Stomach smooth muscle (tissue), 2 donors: ENCODE results near the gene HSD3B1.

Source experiments
- H3K27ac ChIP-seq: one replicate; pipeline ENCODE4 v1.7.0; 2013; ENCODE audit warnings: mild to moderate bottlenecking, low read length, inconsistent platforms
- H3K27me3 ChIP-seq, 2 donors: one replicate each; pipeline ENCODE4 v1.7.0; 2013; ENCODE audit warnings: low read length in 2 of 2; ENCODE audit not compliant: insufficient read depth in 2 of 2, control insufficient read depth in 1 of 2
- H3K36me3 ChIP-seq, 2 donors: one replicate each; pipeline ENCODE4 v1.7.0; 2013; ENCODE audit warnings: low read length in 2 of 2; ENCODE audit not compliant: control insufficient read depth in 2 of 2, insufficient read depth in 2 of 2
- H3K4me1 ChIP-seq: one replicate; pipeline ENCODE4 v1.7.0; 2013; ENCODE audit warnings: low read length; ENCODE audit not compliant: control insufficient read depth, insufficient read depth
- H3K4me3 ChIP-seq, 2 donors: one replicate each; pipeline ENCODE4 v1.7.0; 2013; ENCODE audit warnings: low read length in 2 of 2
- H3K9ac ChIP-seq, 2 donors: one replicate each; pipeline ENCODE4 v1.7.0; 2013; ENCODE audit warnings: low read length in 2 of 2, mild to moderate bottlenecking in 1 of 2
- H3K9me3 ChIP-seq, 2 donors: one replicate each; pipeline ENCODE4 v1.7.0; 2013; ENCODE audit warnings: low read length in 2 of 2; ENCODE audit not compliant: control insufficient read depth in 2 of 2
- donor health status: healthy.
- donor health status: Pancreatic carcinoma.

The HSD3B1 gene

DNA sequence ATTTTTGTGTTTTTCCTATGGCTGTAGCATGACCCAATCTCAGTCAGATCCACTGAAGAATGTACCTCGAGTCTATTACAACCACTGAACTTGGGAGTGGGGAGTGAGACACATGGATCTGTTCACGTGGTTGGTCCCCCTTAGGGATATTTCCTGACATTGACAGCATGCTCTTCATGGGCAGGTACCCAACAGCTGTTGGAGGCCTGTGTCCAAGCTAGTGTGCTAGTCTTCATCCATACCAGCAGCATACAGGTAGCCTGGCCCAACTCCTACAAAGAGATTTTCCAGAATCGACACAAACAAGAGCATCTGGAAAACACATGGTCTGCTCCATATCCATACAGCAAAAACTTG is 34.2 kb upstream of the HSD3B1 start:
- Histone ChIP-seq H3K4me1 (no peaks in the 10 kb centered on the region), H3K9ac (no peak overlapping the region), H3K4me3 (no peak overlapping the region)

DNA sequence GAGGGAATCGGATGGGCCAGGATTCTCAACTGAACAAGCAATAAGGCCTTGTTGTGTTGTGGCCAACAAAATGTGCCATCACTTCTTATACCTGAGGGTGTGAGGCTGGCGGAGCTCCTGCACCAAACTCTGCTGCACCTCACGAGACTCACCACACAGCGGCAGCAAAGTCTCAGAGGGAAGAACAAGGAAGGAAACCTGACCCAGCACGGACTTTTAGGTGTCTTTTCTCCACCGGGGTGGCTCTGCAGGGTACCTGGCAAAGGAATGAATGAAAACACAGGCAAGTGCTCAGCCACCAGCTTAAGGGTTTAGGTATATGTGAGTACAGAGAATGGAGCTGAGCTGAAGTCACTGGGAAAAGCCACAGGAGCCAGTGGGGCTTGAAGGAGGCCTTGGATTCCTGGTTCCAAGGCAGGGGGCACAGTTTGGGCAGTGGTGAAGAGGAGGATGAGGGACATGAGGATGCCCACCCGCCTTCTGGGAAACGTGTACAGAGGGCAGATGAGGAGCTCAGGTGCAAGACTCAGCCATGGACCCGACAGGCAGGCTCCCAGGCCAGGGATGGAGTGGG is 31.1 kb upstream of the HSD3B1 start:
- Histone ChIP-seq H3K27ac (no peak overlapping the region), H3K36me3 (no peaks in the 10 kb centered on the region), H3K27me3 (no peaks in the 10 kb centered on the region), H3K4me1 (no peaks in the 10 kb centered on the region), H3K4me3 (no peak overlapping the region), H3K9me3 (no peaks in the 10 kb centered on the region), H3K9ac (no peak overlapping the region)

More for the DNA sequence above, 34.2 kb upstream of the HSD3B1 start:
- Histone ChIP-seq H3K27ac (no peak overlapping the region), H3K36me3 (no peaks in the 10 kb centered on the region), H3K27me3 (no peaks in the 10 kb centered on the region), H3K9me3 (no peaks in the 10 kb centered on the region)

DNA sequence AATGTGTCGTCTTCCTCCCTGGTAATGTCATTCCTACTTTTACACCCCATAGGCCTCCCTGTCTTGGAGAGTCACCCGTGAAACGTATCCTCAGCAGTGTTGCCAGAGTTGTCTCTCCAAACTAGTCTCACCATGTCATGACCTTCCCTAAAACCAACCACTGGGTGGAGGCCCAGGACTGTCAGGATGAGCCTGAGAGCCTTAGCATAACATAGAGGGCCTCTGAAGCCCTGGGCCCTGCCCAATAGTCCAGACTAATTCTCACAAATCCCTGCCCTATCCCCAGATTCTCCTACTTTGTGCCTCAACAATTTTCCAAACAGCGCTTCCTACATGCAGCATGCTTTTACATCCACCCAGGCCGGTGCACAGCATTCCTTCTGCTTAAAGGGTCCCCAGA is 29.3 kb upstream of the HSD3B1 start:
- no peaks in the 10 kb centered on the region for H3K36me3 ChIP-seq
- no peak overlapping the region for H3K9ac ChIP-seq
- H3K27ac ChIP-seq, result no peak overlapping the region
- no peak overlapping the region for H3K4me3 ChIP-seq
- no peaks in the 10 kb centered on the region for H3K27me3 ChIP-seq
- no peaks in the 10 kb centered on the region for H3K4me1 ChIP-seq
- no peaks in the 10 kb centered on the region for H3K9me3 ChIP-seq

DNA sequence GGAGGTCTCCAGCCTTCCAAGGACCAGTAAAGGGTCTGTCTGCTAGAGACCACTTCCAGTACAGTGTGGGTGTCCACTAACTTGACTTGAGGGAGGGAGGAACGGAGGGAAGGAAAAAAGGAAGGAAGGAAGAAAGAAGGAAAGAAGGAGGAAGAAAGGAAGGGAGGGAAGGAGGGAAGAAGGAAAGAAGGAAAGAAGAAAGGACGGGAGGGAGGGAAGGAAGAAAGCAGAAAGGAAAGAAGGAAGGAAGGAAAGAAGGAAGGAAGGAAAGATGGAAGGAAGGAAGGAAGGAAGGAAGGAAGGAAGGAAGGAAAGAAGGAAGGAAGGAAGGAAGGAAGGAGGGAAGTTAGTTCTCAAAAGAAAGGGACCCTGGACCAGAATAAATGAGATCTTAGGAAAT is 26.8 kb upstream of the HSD3B1 start:
- H3K4me1 ChIP-seq, result no peaks in the 10 kb centered on the region
- H3K36me3 ChIP-seq, result no peaks in the 10 kb centered on the region
- no peaks in the 10 kb centered on the region for H3K27me3 ChIP-seq
- no peak overlapping the region for H3K4me3 ChIP-seq
- H3K27ac ChIP-seq, result no peak overlapping the region
- no peaks in the 10 kb centered on the region for H3K9me3 ChIP-seq
- H3K9ac ChIP-seq, result no peak overlapping the region

DNA sequence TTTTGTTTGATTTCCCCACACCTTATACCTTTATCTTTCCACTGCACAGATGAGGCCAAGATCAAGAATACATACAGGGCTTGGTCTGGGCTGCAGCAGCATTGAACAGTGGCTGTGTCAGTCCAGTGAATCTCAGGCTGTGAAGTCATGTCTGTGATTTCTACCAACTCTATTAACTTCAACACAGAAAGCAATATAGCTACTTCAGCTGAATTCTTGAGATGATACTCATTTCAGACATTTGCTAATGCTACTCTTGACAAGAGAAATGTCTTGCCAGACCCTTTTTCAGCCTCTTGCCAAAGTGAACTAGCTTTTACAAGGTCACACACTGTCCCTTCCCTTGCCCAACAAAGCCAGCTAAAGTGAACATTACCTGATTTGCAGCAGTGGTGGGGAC is 25.1 kb upstream of the HSD3B1 start:
- H3K4me1 ChIP-seq, result no peaks in the 10 kb centered on the region
- H3K9me3 ChIP-seq, result no peaks in the 10 kb centered on the region
- no peaks in the 10 kb centered on the region for H3K36me3 ChIP-seq
- no peak overlapping the region for H3K9ac ChIP-seq
- no peak overlapping the region for H3K4me3 ChIP-seq
- no peak overlapping the region for H3K27ac ChIP-seq
- H3K27me3 ChIP-seq, result no peaks in the 10 kb centered on the region

DNA sequence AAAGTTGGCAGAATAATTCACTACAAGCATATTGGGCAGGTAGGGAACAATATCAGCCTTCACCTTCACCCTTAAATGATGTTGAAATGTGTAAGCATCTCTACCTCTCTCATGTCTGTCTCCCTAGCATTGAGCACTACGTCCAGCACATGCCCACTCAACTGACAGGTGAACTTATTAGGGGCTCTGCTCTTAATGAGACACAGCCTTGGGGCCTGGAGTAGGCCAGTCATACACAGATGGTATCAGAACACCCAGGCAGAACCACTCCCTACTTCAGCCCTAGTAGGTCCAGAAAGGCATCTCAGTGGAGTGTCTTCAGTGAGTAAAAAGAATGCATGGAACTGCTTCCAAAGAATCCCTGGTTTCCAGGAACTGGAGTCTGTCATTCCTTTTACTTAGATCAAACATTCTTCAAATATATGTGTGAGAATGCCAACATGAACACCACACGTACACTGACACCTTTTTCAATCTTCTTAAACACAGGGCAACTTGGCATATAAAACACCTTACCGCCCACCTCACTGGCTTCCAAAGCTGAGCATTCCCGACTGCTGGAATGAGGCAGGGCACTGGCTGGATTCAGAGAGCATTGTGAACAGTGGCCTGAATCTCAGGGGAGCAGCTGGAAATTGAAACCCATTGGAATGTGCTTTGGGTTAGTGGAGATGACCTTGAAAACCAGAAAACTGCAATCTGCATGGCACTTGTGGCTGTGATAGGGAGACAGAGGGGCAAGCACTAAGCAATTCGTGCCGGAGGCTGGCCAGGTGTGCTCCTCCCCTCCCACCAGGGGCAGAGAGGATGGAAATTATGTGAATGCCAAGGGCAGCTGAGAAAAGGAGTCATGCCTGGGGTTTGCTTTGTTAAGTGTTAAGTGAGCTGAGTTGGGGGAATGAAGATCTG is 24.2 kb upstream of the HSD3B1 start:
- no peak overlapping the region for H3K27ac ChIP-seq
- no peak overlapping the region for H3K4me3 ChIP-seq
- no peaks in the 10 kb centered on the region for H3K36me3 ChIP-seq
- no peak overlapping the region for H3K9ac ChIP-seq
- no peaks in the 10 kb centered on the region for H3K27me3 ChIP-seq
- no peaks in the 10 kb centered on the region for H3K4me1 ChIP-seq
- no peaks in the 10 kb centered on the region for H3K9me3 ChIP-seq

DNA sequence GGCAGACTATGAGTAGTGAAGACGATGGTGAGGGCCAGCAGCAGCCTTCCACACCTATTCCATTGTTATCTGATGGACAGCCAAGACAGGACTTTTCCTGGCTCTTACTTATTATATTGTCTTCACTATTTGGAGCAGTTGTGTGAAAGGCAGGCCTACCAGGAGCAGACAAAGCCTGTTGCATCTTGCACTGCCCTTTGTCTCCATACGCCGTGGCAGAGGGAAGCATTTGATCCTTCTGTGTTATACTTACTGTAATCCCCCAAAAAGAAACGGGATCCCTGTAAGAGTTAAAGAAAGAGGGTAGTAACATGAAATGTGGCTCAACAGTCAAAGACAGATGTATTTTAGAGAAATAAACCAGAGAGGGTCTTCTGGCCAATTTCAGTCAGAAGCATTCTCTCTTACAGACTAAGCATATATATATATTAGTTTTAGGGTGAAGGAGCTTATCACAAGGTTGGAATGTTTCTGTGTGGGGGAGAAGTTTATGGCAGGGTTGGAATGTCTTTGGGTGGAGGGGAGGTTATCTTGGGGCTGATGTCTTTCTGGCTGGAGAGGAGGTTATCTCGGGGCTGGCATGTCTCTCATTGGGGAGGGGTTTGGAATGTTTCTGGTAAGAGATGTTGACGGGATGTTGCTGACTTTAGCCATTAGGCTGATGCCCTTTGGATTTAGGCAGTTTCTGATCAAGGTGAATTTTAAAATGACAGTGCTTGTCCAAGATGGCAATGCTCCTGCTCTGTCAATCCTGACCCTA is 23.4 kb upstream of the HSD3B1 start:
- Histone ChIP-seq H3K9me3 (no peaks in the 10 kb centered on the region), H3K4me3 (no peak overlapping the region), H3K4me1 (no peaks in the 10 kb centered on the region), H3K9ac (no peak overlapping the region), H3K27ac (no peak overlapping the region), H3K36me3 (no peaks in the 10 kb centered on the region), H3K27me3 (no peaks in the 10 kb centered on the region)

DNA sequence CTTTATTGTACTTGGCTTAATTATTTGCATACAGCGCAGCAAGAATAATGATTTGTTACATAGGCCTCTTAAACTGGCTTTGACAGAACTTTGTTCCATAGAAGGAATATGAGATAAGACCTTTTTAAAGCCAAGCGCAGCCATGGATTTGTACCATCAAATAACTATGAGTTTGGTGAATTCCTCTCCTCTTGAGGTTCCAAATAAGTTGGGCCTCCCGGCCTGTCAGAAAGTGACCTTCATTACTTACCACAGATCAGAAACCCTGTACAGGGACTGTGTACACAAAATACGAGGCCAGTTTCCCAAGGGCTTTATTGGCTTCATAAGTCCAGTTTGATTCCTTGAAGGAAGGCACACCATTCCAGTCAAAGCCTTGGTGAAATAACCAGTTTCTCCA is 21.8 kb upstream of the HSD3B1 start:
- H3K4me3 ChIP-seq, result no peak overlapping the region
- no peak overlapping the region for H3K9ac ChIP-seq
- H3K36me3 ChIP-seq, result no peaks in the 10 kb centered on the region
- H3K27me3 ChIP-seq, result no peaks in the 10 kb centered on the region
- H3K9me3 ChIP-seq, result no peaks in the 10 kb centered on the region
- no peaks in the 10 kb centered on the region for H3K4me1 ChIP-seq
- H3K27ac ChIP-seq, result no peak overlapping the region

DNA sequence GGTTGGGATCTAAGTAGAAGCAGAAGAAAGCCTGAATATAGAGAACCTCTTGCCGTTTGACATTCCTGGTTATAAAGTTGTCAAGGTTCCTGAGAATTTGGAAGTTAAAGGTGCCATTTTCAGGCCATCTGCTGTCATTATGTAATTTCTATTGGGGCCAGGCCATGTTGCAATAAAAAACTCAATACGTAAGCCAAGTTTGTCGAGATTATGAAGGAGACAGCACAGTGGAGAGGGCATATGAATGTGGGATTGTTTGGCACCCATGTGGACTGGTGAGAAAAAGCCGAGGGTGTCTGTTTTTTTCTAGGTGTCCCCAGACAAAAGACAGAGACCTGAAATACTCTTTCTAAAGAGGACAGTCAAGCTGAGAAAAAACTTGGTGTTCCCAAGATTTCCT is 18.8 kb upstream of the HSD3B1 start:
- H3K9ac ChIP-seq, result no peak overlapping the region
- H3K4me3 ChIP-seq, result no peak overlapping the region
- no peaks in the 10 kb centered on the region for H3K9me3 ChIP-seq
- no peaks in the 10 kb centered on the region for H3K4me1 ChIP-seq
- H3K36me3 ChIP-seq, result no peaks in the 10 kb centered on the region
- H3K27ac ChIP-seq, result no peak overlapping the region
- H3K27me3 ChIP-seq, result no peaks in the 10 kb centered on the region

DNA sequence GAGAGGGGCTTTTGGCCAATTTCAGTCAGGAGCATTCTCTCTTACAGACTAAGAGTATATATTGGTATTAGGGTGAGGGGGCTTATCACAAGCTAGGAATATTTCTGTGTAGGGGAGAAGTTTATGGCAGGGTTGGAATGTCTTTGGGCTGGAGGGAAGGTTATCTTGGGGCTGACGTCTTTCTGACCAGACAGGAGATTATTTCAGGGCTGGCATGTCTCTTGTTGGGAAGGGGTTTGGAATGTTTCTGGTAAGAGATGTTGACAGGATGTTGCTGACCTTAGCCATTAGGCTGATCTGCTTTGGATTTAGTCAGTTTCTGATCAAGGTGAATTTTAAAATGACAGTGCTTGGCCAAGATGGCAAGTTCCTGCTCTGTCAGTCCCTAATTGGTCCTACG is 17.8 kb upstream of the HSD3B1 start:
- no peak overlapping the region for H3K9ac ChIP-seq
- H3K4me3 ChIP-seq, result no peak overlapping the region
- no peaks in the 10 kb centered on the region for H3K4me1 ChIP-seq
- no peaks in the 10 kb centered on the region for H3K9me3 ChIP-seq
- no peaks in the 10 kb centered on the region for H3K36me3 ChIP-seq
- no peak overlapping the region for H3K27ac ChIP-seq
- no peaks in the 10 kb centered on the region for H3K27me3 ChIP-seq

DNA sequence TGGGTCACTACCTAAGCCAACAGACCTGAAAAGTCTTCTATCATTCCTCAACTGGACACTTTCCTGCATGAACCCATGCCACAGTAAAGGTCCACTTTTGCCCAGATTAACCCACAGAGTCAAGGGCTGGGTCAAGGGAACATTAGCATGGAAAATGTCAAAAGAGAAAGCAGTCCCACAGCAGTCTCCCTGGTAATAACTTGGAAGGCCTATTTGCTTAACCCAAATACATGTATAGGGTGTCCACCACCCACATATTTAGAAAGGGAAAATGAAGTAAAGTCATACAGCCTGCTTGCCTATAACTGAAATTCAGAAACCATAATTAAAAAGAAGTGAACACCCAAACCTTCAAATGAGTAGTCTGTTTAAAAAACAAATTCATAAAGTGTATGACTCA is 16.1 kb upstream of the HSD3B1 start:
- no peaks in the 10 kb centered on the region for H3K36me3 ChIP-seq
- H3K4me3 ChIP-seq, result no peak overlapping the region
- no peaks in the 10 kb centered on the region for H3K9me3 ChIP-seq
- H3K4me1 ChIP-seq, result no peaks in the 10 kb centered on the region
- no peaks in the 10 kb centered on the region for H3K27me3 ChIP-seq
- no peak overlapping the region for H3K9ac ChIP-seq
- no peak overlapping the region for H3K27ac ChIP-seq
